ENCODE data around the gene RNU6-7.

GRCh38 chr14:32197919-32198318 lies 3.9 kb upstream of the RNU6-7 start:
- TF ChIP-seq, protein P1, sequence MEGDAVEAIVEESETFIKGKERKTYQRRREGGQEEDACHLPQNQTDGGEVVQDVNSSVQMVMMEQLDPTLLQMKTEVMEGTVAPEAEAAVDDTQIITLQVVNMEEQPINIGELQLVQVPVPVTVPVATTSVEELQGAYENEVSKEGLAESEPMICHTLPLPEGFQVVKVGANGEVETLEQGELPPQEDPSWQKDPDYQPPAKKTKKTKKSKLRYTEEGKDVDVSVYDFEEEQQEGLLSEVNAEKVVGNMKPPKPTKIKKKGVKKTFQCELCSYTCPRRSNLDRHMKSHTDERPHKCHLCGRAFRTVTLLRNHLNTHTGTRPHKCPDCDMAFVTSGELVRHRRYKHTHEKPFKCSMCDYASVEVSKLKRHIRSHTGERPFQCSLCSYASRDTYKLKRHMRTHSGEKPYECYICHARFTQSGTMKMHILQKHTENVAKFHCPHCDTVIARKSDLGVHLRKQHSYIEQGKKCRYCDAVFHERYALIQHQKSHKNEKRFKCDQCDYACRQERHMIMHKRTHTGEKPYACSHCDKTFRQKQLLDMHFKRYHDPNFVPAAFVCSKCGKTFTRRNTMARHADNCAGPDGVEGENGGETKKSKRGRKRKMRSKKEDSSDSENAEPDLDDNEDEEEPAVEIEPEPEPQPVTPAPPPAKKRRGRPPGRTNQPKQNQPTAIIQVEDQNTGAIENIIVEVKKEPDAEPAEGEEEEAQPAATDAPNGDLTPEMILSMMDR (IDR thresholded peaks at IDR 0.05; ENCODE audit: low read depth, low read length) = no peak
- no peak for TF ChIP-seq EZH2phosphoT487 (IDR thresholded peaks at IDR 0.05; ENCODE audit: low read depth)
